Skeletal muscle tissue (tissue), 4 donors: ENCODE data around the gene LRRK1. TPM values are rescaled to one million over a fixed set of nuclear protein-coding genes. Genes with fewer than 3 reads are reported as not detected.

Experiments used
- H3K27ac ChIP-seq: one replicate; pipeline ENCODE4 v1.7.0; 2013; ENCODE audit warnings: mild to moderate bottlenecking, low read depth, low read length, inconsistent platforms
- H3K27me3 ChIP-seq, 3 donors: one replicate each; pipeline ENCODE4 v1.7.0; 2013; ENCODE audit warnings: low read length in 3 of 3; ENCODE audit not compliant: control insufficient read depth in 3 of 3, insufficient read depth in 3 of 3
- H3K36me3 ChIP-seq, 3 donors: one replicate each; pipeline ENCODE4 v1.7.0; 2013; ENCODE audit warnings: low read length in 3 of 3; ENCODE audit not compliant: control insufficient read depth in 3 of 3, insufficient read depth in 3 of 3
- H3K4me1 ChIP-seq, 3 donors: one replicate each; pipeline ENCODE4 v1.7.0; 2013; ENCODE audit warnings: low read length in 3 of 3, mild to moderate bottlenecking in 3 of 3; ENCODE audit not compliant: control insufficient read depth in 3 of 3, insufficient read depth in 3 of 3
- H3K4me3 ChIP-seq, 3 donors: one replicate each; pipeline ENCODE4 v1.7.0; 2013; ENCODE audit warnings: low read length in 3 of 3
- H3K9ac ChIP-seq, 3 donors: one replicate each; pipeline ENCODE4 v1.7.0; 2013; ENCODE audit warnings: low read length in 3 of 3, mild to moderate bottlenecking in 3 of 3, moderate library complexity in 2 of 3, low read depth in 1 of 3
- H3K9me3 ChIP-seq, 3 donors: one replicate each; pipeline ENCODE4 v1.7.0; 2013; ENCODE audit warnings: low read length in 3 of 3; ENCODE audit not compliant: control insufficient read depth in 3 of 3
- total RNA-seq: library from RNA; depleted of rRNA; stranded (reverse); fragments of >200 nt; gene quantifications from one replicate; pipeline ENCODE4 v1.2.3, GENCODE V29; 2014
- donor health status: Osteomylitis.

LRRK1 gene
- total RNA-seq, 1 donor from 2014 or later: 3.7 TPM

DNA sequence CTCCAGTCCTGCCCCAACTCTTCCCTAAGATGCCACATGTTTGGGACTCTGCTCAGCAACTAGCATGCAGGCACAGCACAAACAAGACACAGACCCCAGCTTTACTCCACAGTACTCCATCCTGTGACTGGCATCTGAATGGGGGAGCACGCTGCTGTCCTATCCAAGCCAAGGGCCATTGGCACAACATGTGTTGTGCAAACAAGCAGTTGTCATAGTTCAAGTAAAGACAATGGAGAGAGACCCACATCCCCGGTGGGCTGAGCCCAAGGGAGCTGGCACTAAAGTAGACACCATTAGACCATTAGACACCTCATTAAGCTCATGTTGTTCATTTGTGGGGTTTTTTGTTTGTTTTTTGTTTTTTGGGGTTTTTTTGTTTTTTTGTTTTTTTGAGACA lies 200.0 kb downstream of the LRRK1 start:
- Histone ChIP-seq H3K9me3 (no peaks in the 10 kb centered on the region), H3K4me1 (peaks cover 17 to 23% (median 19%) of the 10 kb centered on the region in 3 donors), H3K4me3 (no peak overlapping the region), H3K27me3 (peaks cover 0 to 3% (median 0%) of the 10 kb centered on the region in 3 donors), H3K9ac (no peak overlapping the region), H3K27ac (no peak overlapping the region), H3K36me3 (no peaks in the 10 kb centered on the region)

Other genes with a start within 250 kb of the LRRK1 start
- gene ALDH1A3, start 39.5 kb upstream of the LRRK1 start, total RNA-seq: 15.7 TPM